ENCODE data around the gene NAA38.

NAA38 gene

DNA sequence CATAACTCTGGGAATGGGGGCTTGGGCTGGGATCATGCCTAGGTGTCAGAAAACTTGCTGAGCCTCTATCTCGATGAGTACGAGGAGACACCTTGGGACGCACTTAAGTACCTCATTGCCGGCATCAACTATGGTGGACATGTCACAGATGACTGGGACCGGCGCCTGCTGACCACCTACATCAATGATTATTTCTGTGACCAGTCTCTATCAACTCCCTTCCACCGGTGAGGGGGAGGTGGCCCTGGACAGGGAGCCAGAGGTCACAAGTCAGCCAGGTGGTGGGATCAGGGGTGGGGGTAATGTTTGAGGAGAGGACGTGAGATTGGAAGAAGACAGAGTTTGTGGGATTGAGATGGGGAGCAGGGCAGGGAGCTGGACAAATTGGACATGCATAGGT lies 26.7 kb downstream of the NAA38 start:
- no peaks in the 10 kb centered on the region for H4K20me1 ChIP-seq (ENCODE audit: insufficient read depth)
- no peak overlapping the region for H2AFZ ChIP-seq (ENCODE audit: low read depth)
- H3K4me1 ChIP-seq (ENCODE audit: low read depth, poor library complexity, severe bottlenecking): no peaks in the 10 kb centered on the region
- H3K27ac ChIP-seq: no peak overlapping the region
- H3K36me3 ChIP-seq (ENCODE audit: insufficient read depth): no peaks in the 10 kb centered on the region
- no peaks in the 10 kb centered on the region for H3K27me3 ChIP-seq (ENCODE audit: insufficient read depth, low read depth)
- no peak overlapping the region for H3K4me2 ChIP-seq
- no peaks in the 10 kb centered on the region for H3K79me2 ChIP-seq (ENCODE audit: insufficient read depth, low read depth)
- TF ChIP-seq, protein P1, sequence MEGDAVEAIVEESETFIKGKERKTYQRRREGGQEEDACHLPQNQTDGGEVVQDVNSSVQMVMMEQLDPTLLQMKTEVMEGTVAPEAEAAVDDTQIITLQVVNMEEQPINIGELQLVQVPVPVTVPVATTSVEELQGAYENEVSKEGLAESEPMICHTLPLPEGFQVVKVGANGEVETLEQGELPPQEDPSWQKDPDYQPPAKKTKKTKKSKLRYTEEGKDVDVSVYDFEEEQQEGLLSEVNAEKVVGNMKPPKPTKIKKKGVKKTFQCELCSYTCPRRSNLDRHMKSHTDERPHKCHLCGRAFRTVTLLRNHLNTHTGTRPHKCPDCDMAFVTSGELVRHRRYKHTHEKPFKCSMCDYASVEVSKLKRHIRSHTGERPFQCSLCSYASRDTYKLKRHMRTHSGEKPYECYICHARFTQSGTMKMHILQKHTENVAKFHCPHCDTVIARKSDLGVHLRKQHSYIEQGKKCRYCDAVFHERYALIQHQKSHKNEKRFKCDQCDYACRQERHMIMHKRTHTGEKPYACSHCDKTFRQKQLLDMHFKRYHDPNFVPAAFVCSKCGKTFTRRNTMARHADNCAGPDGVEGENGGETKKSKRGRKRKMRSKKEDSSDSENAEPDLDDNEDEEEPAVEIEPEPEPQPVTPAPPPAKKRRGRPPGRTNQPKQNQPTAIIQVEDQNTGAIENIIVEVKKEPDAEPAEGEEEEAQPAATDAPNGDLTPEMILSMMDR (conservative IDR thresholded peaks at IDR 0.05; ENCODE audit: low read depth, low read length): no peak
- H3K4me3 ChIP-seq (IDR thresholded peaks at IDR 0.05; ENCODE audit: insufficient read depth, low read depth, low read length): no peak overlapping the region
- H3K9ac ChIP-seq: no peak overlapping the region

DNA sequence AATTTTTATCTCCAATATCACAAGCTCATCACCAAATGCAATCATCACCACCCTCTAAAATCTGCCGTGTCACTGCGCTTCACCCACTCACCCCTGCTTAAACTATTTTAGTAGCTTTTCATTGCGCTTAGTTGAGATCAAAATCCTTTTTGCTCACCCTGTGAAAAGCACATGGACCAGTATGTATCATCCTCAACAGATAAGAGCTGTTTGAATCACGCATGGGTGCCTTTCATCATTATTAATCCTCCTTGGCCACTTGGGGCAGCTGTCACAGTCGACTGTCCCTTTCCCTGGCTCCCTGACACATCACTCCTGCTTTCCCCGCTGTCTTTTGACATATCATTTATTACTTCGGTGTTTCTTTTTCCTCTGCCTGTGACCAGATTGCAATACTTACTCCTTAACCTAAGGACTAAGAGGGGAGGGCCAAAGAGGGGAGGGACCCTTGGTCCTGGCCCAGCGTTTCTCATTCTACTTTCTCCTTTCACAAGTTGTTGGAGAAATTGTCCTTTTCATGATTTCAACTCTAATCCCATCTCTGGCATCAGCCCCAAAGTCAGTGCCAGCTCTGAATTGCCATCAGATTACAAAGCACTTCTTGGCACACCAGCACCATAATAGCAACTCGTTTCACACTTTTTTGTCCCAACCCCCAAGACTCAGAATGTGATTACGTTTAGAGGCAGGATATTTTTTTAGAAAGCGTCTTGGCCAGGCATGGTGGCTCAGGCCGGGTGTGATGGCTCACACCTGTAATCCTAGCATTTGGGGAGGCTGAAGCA lies 32.0 kb downstream of the NAA38 start:
- H4K20me1 ChIP-seq (ENCODE audit: insufficient read depth): no peaks in the 10 kb centered on the region
- no peaks in the 10 kb centered on the region for H3K79me2 ChIP-seq (ENCODE audit: insufficient read depth, low read depth)
- no peak overlapping the region for H3K4me2 ChIP-seq
- H3K27ac ChIP-seq: no peak overlapping the region
- no peaks in the 10 kb centered on the region for H3K36me3 ChIP-seq (ENCODE audit: insufficient read depth)
- no peak overlapping the region for H2AFZ ChIP-seq (ENCODE audit: low read depth)
- TF ChIP-seq, protein P1 (conservative IDR thresholded peaks at IDR 0.05; ENCODE audit: low read depth, low read length): no peak
- no peaks in the 10 kb centered on the region for H3K4me1 ChIP-seq (ENCODE audit: low read depth, poor library complexity, severe bottlenecking)
- no peak overlapping the region for H3K4me3 ChIP-seq (IDR thresholded peaks at IDR 0.05; ENCODE audit: insufficient read depth, low read depth, low read length)
- H3K27me3 ChIP-seq (ENCODE audit: insufficient read depth, low read depth): no peaks in the 10 kb centered on the region
- no peak overlapping the region for H3K9ac ChIP-seq

DNA sequence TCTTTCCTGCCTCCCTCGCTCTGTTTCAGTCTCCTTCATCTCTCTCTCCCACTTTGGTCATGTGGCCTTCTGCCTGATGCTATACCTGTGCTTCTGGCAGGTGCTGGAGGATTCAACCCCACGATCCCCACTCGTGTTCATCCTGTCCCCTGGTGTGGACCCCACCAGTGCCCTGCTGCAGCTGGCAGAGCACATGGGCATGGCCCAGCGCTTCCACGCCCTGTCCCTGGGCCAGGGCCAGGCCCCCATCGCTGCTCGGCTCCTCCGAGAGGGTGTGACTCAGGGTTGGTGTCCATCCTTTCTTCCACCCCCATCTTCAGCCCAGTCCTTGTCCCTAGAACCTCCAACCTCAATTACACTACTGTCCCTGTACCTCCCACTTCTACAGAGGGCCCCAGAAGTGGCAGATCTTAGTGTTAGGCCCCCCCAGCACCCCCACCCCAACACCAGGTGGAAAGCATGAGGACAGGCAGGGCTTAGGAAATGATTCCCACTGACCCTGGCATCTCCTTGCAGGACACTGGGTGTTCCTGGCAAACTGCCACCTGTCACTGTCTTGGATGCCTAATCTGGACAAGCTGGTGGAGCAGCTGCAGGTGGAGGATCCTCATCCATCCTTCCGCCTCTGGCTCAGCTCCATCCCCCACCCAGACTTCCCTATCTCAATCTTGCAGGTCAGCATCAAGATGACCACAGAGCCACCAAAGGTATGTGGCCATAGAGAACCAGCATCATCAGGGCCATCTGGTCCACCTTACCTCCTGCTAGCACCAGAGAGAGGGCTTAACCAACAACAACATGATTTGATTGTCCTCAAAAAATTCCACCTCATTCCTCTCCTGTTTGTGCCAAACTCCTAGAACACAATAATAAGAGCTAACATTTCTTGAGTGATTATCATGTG lies 33.1 kb downstream of the NAA38 start:
- Histone ChIP-seq H2AFZ (ENCODE audit: low read depth) (no peak overlapping the region), H3K36me3 (ENCODE audit: insufficient read depth) (no peaks in the 10 kb centered on the region), H3K27ac (no peak overlapping the region), H3K79me2 (ENCODE audit: insufficient read depth, low read depth) (no peaks in the 10 kb centered on the region), H3K27me3 (ENCODE audit: insufficient read depth, low read depth) (no peaks in the 10 kb centered on the region), H3K9ac (no peak overlapping the region), H3K4me1 (ENCODE audit: low read depth, poor library complexity, severe bottlenecking) (no peaks in the 10 kb centered on the region), H3K4me3 (IDR thresholded peaks at IDR 0.05; ENCODE audit: insufficient read depth, low read depth, low read length) (no peak overlapping the region), H4K20me1 (ENCODE audit: insufficient read depth) (no peaks in the 10 kb centered on the region), H3K4me2 (no peak overlapping the region)
- TF ChIP-seq, protein P1 (conservative IDR thresholded peaks at IDR 0.05; ENCODE audit: low read depth, low read length): no peak

DNA sequence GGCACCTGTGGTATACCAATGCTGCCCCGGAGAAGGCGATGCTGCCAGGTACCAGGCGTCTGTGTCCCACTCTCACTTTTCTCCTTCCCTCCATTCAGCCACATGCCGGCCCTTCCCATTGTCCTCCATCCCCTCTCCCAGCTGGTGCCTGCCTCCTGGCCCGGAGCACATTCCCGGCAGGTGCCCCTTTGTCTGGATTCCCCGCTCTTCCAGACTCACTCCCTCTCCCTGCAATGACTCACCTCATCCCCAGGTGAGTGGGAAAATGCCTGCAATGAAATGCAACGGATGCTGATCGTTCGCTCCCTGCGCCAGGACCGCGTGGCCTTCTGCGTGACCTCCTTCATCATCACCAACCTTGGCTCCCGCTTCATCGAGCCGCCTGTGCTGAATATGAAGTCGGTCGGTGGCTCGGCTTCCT lies 33.8 kb downstream of the NAA38 start:
- Histone ChIP-seq H3K4me2 (no peak overlapping the region), H3K79me2 (ENCODE audit: insufficient read depth, low read depth) (no peaks in the 10 kb centered on the region), H3K36me3 (ENCODE audit: insufficient read depth) (no peaks in the 10 kb centered on the region), H2AFZ (ENCODE audit: low read depth) (no peak overlapping the region), H3K27ac (no peak overlapping the region), H3K4me1 (ENCODE audit: low read depth, poor library complexity, severe bottlenecking) (no peaks in the 10 kb centered on the region), H3K27me3 (ENCODE audit: insufficient read depth, low read depth) (no peaks in the 10 kb centered on the region), H4K20me1 (ENCODE audit: insufficient read depth) (no peaks in the 10 kb centered on the region), H3K4me3 (IDR thresholded peaks at IDR 0.05; ENCODE audit: insufficient read depth, low read depth, low read length) (no peak overlapping the region), H3K9ac (no peak overlapping the region)
- TF ChIP-seq, protein P1 (conservative IDR thresholded peaks at IDR 0.05; ENCODE audit: low read depth, low read length): no peak
